GM12891 (cell line): Measurements from ENCODE around the gene COG6.

ENCODE experiments used
- PAX5 ChIP-seq: IDR thresholded peaks from 2 replicates; pipeline ENCODE4 v1.6.1; 2011; ENCODE audit warnings: low read length, moderate library complexity, mild to moderate bottlenecking; ENCODE audit not compliant: insufficient read depth, severe bottlenecking
- POLR2A ChIP-seq: IDR thresholded peaks from 2 replicates; pipeline ENCODE4 v1.6.1; 2011; ENCODE audit warnings: low read depth, low read length, control low read depth
- POLR2AphosphoS5 ChIP-seq: IDR thresholded peaks from 2 replicates; pipeline ENCODE4 v1.6.1; 2011; ENCODE audit warnings: low read depth, low read length, control low read depth
- POU2F2 ChIP-seq: IDR thresholded peaks from 2 replicates; pipeline ENCODE4 v1.6.1; 2011; ENCODE audit warnings: low read depth, mild to moderate bottlenecking, control low read depth, low read length, moderate library complexity
- SPI1 ChIP-seq: IDR thresholded peaks from 2 replicates; pipeline ENCODE4 v1.6.1; 2011; ENCODE audit warnings: low read depth, low read length, control low read depth
- TAF1 ChIP-seq: IDR thresholded peaks from 2 replicates; pipeline ENCODE4 v1.6.1; 2011; ENCODE audit warnings: low read depth, low read length, control low read depth

- no peak for TF ChIP-seq POLR2A
- no peak for TF ChIP-seq POLR2AphosphoS5
- no peak for TF ChIP-seq TAF1
- TF ChIP-seq SPI1, result no peak
- TF ChIP-seq PAX5, result no peak
- no peak for TF ChIP-seq POU2F2
These were observed 122.1 kb downstream of the COG6 start for GRCh38 chr13:39777527-39778061.
